Right kidney (tissue), 1 donor: ENCODE measurements around the gene ADAMTS2.

Experiments
- DNase-seq: peaks from one replicate; pipeline ENCODE4 v3.0.0-alpha.2; 2016

The ADAMTS2 gene

GRCh38 chr5:179255527-179256327 lies 89.5 kb downstream of the ADAMTS2 start:
- DNase-seq = no peak

GRCh38 chr5:179254638-179255271 lies 90.5 kb downstream of the ADAMTS2 start:
- DNase-seq = no peak

- no peak for DNase-seq
Measured at GRCh38 chr5:179253730-179254129, 91.5 kb downstream of the ADAMTS2 start.

GRCh38 chr5:179251276-179251969 lies 93.8 kb downstream of the ADAMTS2 start:
- DNase-seq = no peak

- no peak for DNase-seq
Measured at GRCh38 chr5:179250561-179251225, 94.6 kb downstream of the ADAMTS2 start.

GRCh38 chr5:179246227-179246626 lies 99.0 kb downstream of the ADAMTS2 start:
- no peak for DNase-seq

- DNase-seq = no peak
Measured at GRCh38 chr5:179245031-179245430, 100.2 kb downstream of the ADAMTS2 start.

GRCh38 chr5:179244044-179244443 lies 101.2 kb downstream of the ADAMTS2 start:
- DNase-seq = no peak

- DNase-seq = no peak
Measured at GRCh38 chr5:179243333-179243732, 101.9 kb downstream of the ADAMTS2 start.

GRCh38 chr5:179242676-179243075 lies 102.6 kb downstream of the ADAMTS2 start:
- no peak for DNase-seq

GRCh38 chr5:179241764-179242370 lies 103.4 kb downstream of the ADAMTS2 start:
- no peak for DNase-seq

- no peak for DNase-seq
Measured at GRCh38 chr5:179241175-179241574, 104.1 kb downstream of the ADAMTS2 start.

- DNase-seq = no peak
Measured at GRCh38 chr5:179240561-179240960, 104.7 kb downstream of the ADAMTS2 start.

GRCh38 chr5:179239256-179240135 lies 105.8 kb downstream of the ADAMTS2 start:
- no peak for DNase-seq

GRCh38 chr5:179238628-179238970 lies 106.7 kb downstream of the ADAMTS2 start:
- no peak for DNase-seq

- DNase-seq = no peak
Measured at GRCh38 chr5:179237770-179238627, 107.3 kb downstream of the ADAMTS2 start.

GRCh38 chr5:179235416-179236400 lies 109.6 kb downstream of the ADAMTS2 start:
- no peak for DNase-seq

GRCh38 chr5:179234563-179235135 lies 110.6 kb downstream of the ADAMTS2 start:
- no peak for DNase-seq
